Measurements from ENCODE around the gene TTC28.
A peak's percentile ranks its signal among the peaks of the same experiment; 100 is the strongest.
"Not testable (repeated sequence)": the region's sequence is repeated elsewhere in the genome, so short reads cannot be mapped to it uniquely, and the experiment has no call there.

Gene TTC28

DNA sequence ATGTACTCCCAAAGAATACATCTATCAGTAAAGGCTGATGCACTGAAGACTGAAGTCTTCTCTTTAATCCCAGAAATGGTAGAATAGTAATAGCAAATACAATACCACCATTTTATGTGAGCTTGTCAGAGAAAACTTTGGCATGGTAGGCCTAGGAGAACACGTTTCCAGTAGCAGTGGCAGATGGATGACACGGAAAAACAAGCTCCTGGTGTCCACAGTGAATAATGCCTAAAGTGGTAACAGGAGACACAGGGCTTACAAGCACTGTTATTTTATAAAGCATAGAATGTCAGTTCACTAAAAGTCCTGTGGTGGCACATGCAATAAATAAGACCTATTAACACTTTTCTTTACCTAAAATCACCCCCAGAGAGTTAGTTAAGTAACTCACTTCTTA lies 277.6 kb downstream of the TTC28 start:
- DNase-seq: no peak

GRCh38 chr22:28398981-28399380 lies 280.7 kb downstream of the TTC28 start:
- DNase-seq: no peak

DNA sequence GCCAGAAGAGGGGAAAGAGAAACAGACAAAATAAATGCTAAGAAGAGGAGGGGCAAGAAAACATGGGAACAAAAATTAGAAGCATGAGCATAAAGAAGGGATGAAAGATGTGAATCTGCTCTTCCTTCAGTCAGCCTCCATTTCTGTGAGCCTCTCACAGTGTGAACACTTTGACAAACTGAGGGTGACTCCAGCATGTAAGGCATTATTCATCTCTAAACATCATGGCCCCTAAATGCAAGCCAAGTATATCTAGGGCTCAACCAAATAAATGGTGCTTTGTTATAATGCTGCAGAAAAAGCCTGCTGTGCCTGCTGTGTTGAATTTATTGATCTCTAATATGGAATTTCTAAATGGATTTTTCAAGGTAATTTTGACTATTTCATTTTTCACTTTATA lies 281.3 kb downstream of the TTC28 start:
- no peak for DNase-seq

DNA sequence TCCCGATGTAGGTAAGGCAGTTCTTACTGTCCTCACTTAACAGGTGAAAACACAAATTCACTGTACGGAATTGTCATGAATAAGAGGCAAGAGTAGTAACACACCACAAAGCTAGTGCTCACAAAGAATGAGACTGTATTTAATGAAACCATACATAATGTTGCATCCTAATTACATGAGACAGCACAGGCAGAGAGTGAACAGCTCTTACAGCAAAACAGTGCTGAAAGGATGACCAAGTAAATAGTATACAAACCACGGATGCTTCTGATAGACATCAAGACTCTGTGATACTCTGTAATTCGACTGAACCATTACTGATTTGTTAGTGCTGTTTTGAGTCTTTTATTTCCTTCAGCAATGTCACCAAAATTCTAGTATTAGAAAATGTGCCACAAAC lies 282.3 kb downstream of the TTC28 start:
- no peak for DNase-seq

- DNase-seq: no peak
Measured at GRCh38 chr22:28395920-28396753, 283.5 kb downstream of the TTC28 start.

- no peak for DNase-seq
Measured at GRCh38 chr22:28395520-28395919, 284.1 kb downstream of the TTC28 start.

DNA sequence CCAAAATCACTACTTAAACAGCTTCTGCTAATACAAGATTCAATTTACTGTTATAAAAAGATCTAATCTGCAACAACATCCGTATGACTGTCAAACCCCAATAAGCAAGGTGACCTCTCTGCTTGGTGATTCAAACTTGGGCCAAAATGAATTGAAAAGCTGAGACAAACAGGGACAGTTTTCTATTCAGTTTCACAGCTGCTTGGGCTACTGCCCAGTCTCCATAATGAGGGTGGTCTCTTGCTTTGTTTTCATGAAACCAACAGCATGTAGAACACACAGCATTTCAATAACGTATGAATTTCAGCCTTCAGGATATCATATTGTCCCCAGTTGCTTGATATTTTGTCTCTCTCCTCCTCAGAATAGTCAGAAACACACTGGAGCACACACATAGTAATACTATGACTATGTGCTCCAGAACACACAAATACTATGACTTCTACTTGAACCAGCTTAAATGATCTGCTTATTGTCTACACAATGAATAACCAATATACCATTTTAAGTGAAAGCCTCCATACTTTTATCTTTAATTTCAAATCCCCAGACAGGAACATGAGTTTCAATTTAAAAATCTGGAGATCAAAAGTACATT lies 285.0 kb downstream of the TTC28 start:
- DNase-seq: no peak

- no peak for DNase-seq
Measured at GRCh38 chr22:28381429-28382167, 298.0 kb downstream of the TTC28 start.

DNA sequence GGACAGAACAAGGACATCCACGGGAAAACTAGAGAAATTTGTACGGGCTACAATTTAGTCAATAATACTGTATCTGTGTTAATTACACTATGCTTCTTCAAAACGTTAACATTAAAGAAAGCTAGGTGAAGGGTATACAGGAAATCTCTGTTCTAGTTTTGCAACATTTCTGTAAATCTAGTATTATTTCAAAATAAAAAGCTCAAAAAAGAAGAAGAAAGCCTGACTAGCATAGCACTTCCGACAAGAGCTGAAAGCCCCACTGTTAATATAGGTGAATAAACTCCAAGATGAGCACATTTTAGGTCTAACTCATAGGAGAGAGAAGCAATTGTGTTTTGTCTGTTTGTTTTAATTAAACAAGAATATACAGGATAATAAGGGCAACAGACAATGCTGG lies 299.7 kb downstream of the TTC28 start:
- DNase-seq: no peak

- no peak for DNase-seq
Measured at GRCh38 chr22:28379075-28379779, 300.4 kb downstream of the TTC28 start.

- no peak for DNase-seq
Measured at GRCh38 chr22:28375761-28376534, 303.7 kb downstream of the TTC28 start.

- DNase-seq: no peak
Measured at GRCh38 chr22:28373831-28374230, 305.8 kb downstream of the TTC28 start.

- DNase-seq: peak; percentile 3
Measured at GRCh38 chr22:28369854-28370253, 309.8 kb downstream of the TTC28 start.

DNA sequence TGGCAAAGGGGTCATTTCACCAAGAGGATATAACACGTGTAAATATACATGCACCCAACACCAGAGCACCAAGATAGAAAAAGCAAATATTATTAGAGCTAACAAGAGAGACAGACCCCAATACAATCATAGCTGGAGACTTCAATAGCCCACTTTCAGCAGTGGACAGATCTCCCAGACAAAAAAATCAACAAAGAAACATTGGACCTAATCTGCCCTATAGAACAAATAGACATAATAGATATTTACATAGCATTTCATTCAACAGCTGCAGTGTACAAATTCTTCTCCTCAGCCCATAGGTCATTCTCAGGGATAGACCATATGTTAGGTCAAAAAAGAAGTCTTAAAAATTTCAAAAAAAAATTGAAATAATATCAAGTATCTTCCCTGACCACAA lies 312.8 kb downstream of the TTC28 start:
- no peak for DNase-seq

DNA sequence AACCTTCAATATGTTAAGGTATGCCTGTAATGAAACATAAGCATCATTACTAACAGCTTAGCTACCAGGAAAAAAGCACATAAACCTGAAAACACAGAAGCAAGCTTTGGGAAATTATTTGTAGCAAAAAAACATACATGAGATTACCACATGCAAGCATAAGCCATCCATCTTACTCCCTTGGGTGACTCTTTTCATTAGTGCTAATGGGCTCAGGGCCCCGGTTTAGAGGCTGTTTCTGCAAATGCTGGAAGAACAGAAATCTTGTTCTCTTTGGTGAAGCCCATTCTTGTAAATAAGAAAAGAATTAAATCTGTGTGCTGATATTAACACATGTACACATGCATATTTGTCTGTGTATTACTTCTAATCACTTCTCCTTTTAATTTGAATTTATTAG lies 314.3 kb downstream of the TTC28 start:
- DNase-seq: no peak

- not testable (repeated sequence) for DNase-seq
Measured at GRCh38 chr22:28364105-28364504, 315.5 kb downstream of the TTC28 start.

DNA sequence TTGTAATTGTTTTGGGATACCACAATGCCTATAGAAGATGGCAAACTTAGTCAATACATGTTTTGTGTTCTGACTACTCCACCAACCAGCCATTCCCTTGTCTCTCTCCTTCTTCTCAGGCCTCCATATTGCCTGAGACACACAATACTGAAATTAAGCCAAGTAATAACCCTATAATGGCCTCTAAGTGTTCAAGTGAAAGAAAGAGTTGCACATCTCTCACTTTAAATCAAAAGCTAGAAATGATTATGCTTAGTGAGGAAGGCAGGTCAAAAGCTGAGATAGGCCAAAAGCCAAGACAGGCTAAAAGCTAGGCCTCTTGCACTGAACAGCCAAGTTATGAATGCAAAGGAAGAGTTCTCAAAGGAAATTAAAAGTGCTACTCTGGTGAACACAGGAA lies 318.7 kb downstream of the TTC28 start:
- no peak for DNase-seq

GRCh38 chr22:28358312-28358711 lies 321.3 kb downstream of the TTC28 start:
- DNase-seq: no peak

GRCh38 chr22:28357193-28357592 lies 322.4 kb downstream of the TTC28 start:
- no peak for DNase-seq

- DNase-seq: no peak
Measured at GRCh38 chr22:28351476-28351875, 328.2 kb downstream of the TTC28 start.

GRCh38 chr22:28348613-28349609 lies 330.7 kb downstream of the TTC28 start:
- no peak for DNase-seq
